SH-SY5Y (cell line): ENCODE data around the gene ERGIC1.

Experiments used
- GATA2 ChIP-seq: IDR thresholded peaks from 2 replicates; pipeline ENCODE4 v1.6.1; 2011; ENCODE audit warnings: mild to moderate bottlenecking, low read depth, low read length
- GATA3 ChIP-seq: IDR thresholded peaks from 2 replicates; pipeline ENCODE4 v1.6.1; 2011; ENCODE audit warnings: low read depth, mild to moderate bottlenecking, low read length, moderate library complexity

- TF ChIP-seq GATA2 (no peak), GATA3 (no peak)
Observed at GRCh38 chr5:172843825-172844576, 9.9 kb downstream of the ERGIC1 start.
